Measurements from ENCODE around the gene RRP9. TPM values are rescaled to one million over a fixed set of nuclear protein-coding genes. Genes with fewer than 3 reads are reported as not detected.

The RRP9 gene
- total RNA-seq, 1 donor from 2014 or later, result 15.6 TPM

GRCh38 chr3:51977446-51978142 lies 35.9 kb upstream of the RRP9 start:
- Mint-ChIP-seq H3K27ac (ENCODE audit: unreplicated experiment) (no peak overlapping the region), H3K9me3 (ENCODE audit: unreplicated experiment) (peaks cover 8% of the 10 kb centered on the region), H3K36me3 (ENCODE audit: unreplicated experiment) (no peaks in the 10 kb centered on the region), H3K4me1 (ENCODE audit: low read depth, unreplicated experiment) (peaks cover 14% of the 10 kb centered on the region), H3K4me3 (ENCODE audit: unreplicated experiment) (peak overlapping the region; percentile 52), H3K27me3 (ENCODE audit: unreplicated experiment) (peaks cover 12% of the 10 kb centered on the region)
- no peak for TF ChIP-seq CTCF (IDR thresholded peaks at IDR 0.05; ENCODE audit: partially characterized antibody, unreplicated experiment)
- no peak for DNase-seq

- H3K4me1 Mint-ChIP-seq (ENCODE audit: low read depth, unreplicated experiment), result peaks cover 11% of the 10 kb centered on the region
- peak overlapping the region; percentile 79 for H3K27ac Mint-ChIP-seq (ENCODE audit: unreplicated experiment)
- H3K4me3 Mint-ChIP-seq (ENCODE audit: unreplicated experiment), result peak overlapping the region; percentile 89
- DNase-seq, result peak; percentile 82
- no peak for TF ChIP-seq CTCF (IDR thresholded peaks at IDR 0.05; ENCODE audit: partially characterized antibody, unreplicated experiment)
- peaks cover 8% of the 10 kb centered on the region for H3K9me3 Mint-ChIP-seq (ENCODE audit: unreplicated experiment)
- H3K36me3 Mint-ChIP-seq (ENCODE audit: unreplicated experiment), result no peaks in the 10 kb centered on the region
- peaks cover 12% of the 10 kb centered on the region for H3K27me3 Mint-ChIP-seq (ENCODE audit: unreplicated experiment)
Observed at GRCh38 chr3:51975852-51976549, 34.3 kb upstream of the RRP9 start.

GRCh38 chr3:51974963-51975851 lies 33.5 kb upstream of the RRP9 start, which contains the start of gene ABHD14A:
Gene ABHD14A (plus strand): TSS chr3:51975064. CDS start chr3:51975136, 72 bp downstream.
- DNase-seq, result peak; percentile 65
- peak within 1 kb of the TSS; percentile 87 for H3K27ac Mint-ChIP-seq (ENCODE audit: unreplicated experiment)
- H3K4me3 Mint-ChIP-seq (ENCODE audit: unreplicated experiment), result peak within 1 kb of the TSS; percentile 91
- H3K9me3 Mint-ChIP-seq (ENCODE audit: unreplicated experiment), result peaks cover 10% of the 10 kb centered on the region
- peaks cover 12% of the 10 kb centered on the region for H3K27me3 Mint-ChIP-seq (ENCODE audit: unreplicated experiment)
- no peaks in the 10 kb centered on the region for H3K36me3 Mint-ChIP-seq (ENCODE audit: unreplicated experiment)
- H3K4me1 Mint-ChIP-seq (ENCODE audit: low read depth, unreplicated experiment), result peaks cover 17% of the 10 kb centered on the region
- TF ChIP-seq CTCF (IDR thresholded peaks at IDR 0.05; ENCODE audit: partially characterized antibody, unreplicated experiment), result no peak

- TF ChIP-seq CTCF (IDR thresholded peaks at IDR 0.05; ENCODE audit: partially characterized antibody, unreplicated experiment), result peak; percentile 69
- no peak for DNase-seq
- Mint-ChIP-seq H3K27me3 (ENCODE audit: unreplicated experiment) (peaks cover 12% of the 10 kb centered on the region), H3K4me1 (ENCODE audit: low read depth, unreplicated experiment) (peaks cover 20% of the 10 kb centered on the region), H3K9me3 (ENCODE audit: unreplicated experiment) (peaks cover 11% of the 10 kb centered on the region), H3K4me3 (ENCODE audit: unreplicated experiment) (peak overlapping the region; percentile 91), H3K36me3 (ENCODE audit: unreplicated experiment) (no peaks in the 10 kb centered on the region), H3K27ac (ENCODE audit: unreplicated experiment) (no peak overlapping the region)
Observed at GRCh38 chr3:51974277-51974962, 32.7 kb upstream of the RRP9 start.

Data from glutamatergic neuron (in vitro differentiated cells).